ENCODE measurements around the gene FASN. TPM values are rescaled to one million over a fixed set of nuclear protein-coding genes. Genes with fewer than 3 reads are reported as not detected.

FASN gene
- polyA plus RNA-seq, 1 donor from 2014 or later: 26.4 TPM

Other genes starting within 250 kb of the FASN start
- gene P4HB, start 237.7 kb downstream of the FASN start, polyA plus RNA-seq: 82.8 and 99.2 TPM in 2 replicates
- 16.1 and 26.9 TPM in 2 replicates for gene ARHGDIA, start 226.9 kb downstream of the FASN start, polyA plus RNA-seq
- 73.3 and 81.4 TPM in 2 replicates for gene ALYREF, start 206.7 kb downstream of the FASN start, polyA plus RNA-seq
- gene ANAPC11, start 206.5 kb downstream of the FASN start, polyA plus RNA-seq: 371 and 389 TPM in 2 replicates
- 1.3 and 1.7 TPM in 2 replicates for gene NPB, start 196.0 kb downstream of the FASN start, polyA plus RNA-seq
- gene PCYT2, start 186.8 kb downstream of the FASN start, polyA plus RNA-seq: 28.9 and 35.3 TPM in 2 replicates
- gene SIRT7, start 180.1 kb downstream of the FASN start, polyA plus RNA-seq: 44.5 and 54.4 TPM in 2 replicates
- gene MAFG, start 170.5 kb downstream of the FASN start, polyA plus RNA-seq: 11.8 and 12.4 TPM in 2 replicates
- gene PYCR1, start 160.9 kb downstream of the FASN start, polyA plus RNA-seq: 41.7 and 61.0 TPM in 2 replicates
- 1.1 and 1.2 TPM in 2 replicates for gene MYADML2, start 151.0 kb downstream of the FASN start, polyA plus RNA-seq
- 0.12 TPM in 1 of 2 replicates, not detected in the other for gene NOTUM, start 137.0 kb downstream of the FASN start, polyA plus RNA-seq
- 28.0 and 58.1 TPM in 2 replicates for gene ASPSCR1, start 120.6 kb downstream of the FASN start, polyA plus RNA-seq
- gene CENPX, start 75.4 kb downstream of the FASN start, polyA plus RNA-seq: 188 and 205 TPM in 2 replicates
- 51.7 and 63.7 TPM in 2 replicates for gene LRRC45, start 74.9 kb downstream of the FASN start, polyA plus RNA-seq
- gene RAC3, start 66.6 kb downstream of the FASN start, polyA plus RNA-seq: 198 and 211 TPM in 2 replicates
- 129 and 148 TPM in 2 replicates for gene DCXR, start 60.5 kb downstream of the FASN start, polyA plus RNA-seq
- gene RFNG, start 46.4 kb downstream of the FASN start, polyA plus RNA-seq: 176 and 200 TPM in 2 replicates
- gene GPS1, start 46.3 kb downstream of the FASN start, polyA plus RNA-seq: 170 and 215 TPM in 2 replicates
- 100 and 115 TPM in 2 replicates for gene DUS1L, start 32.4 kb downstream of the FASN start, polyA plus RNA-seq
- gene CCDC57, start 114.6 kb upstream of the FASN start, polyA plus RNA-seq: 70.9 and 78.6 TPM in 2 replicates
- 0.56 and 0.98 TPM in 2 replicates for gene SLC16A3, start 130.8 kb upstream of the FASN start, polyA plus RNA-seq
- 29.9 and 41.6 TPM in 2 replicates for gene CSNK1D, start 175.5 kb upstream of the FASN start, polyA plus RNA-seq
- gene CD7, start 219.4 kb upstream of the FASN start, polyA plus RNA-seq: not detected in 2 replicates
- not detected in 2 replicates for gene SECTM1, start 235.5 kb upstream of the FASN start, polyA plus RNA-seq